HEK293T (cell line): Measurements from ENCODE around the gene MYL9.

Experiments used
- CTCF ChIA-PET: fragments of 350-600 bp; formaldehyde crosslinking; extraction: SDS; loops from one replicate; lab custom pipeline; 2021; ENCODE audit warnings: antibody characterized with exemption, inconsistent platforms; lab: Yijun Ruan, JAX
- POLR2A ChIA-PET: fragments of 350-600 bp; formaldehyde crosslinking; extraction: SDS; loops from one replicate; lab custom pipeline; 2020; ENCODE audit warnings: antibody characterized with exemption, inconsistent platforms; lab: Yijun Ruan, JAX
- DNase-seq: peaks from one replicate; pipeline ENCODE4 v3.0.0; 2012; ENCODE audit warnings: mixed read lengths; ENCODE audit errors: extremely low spot score
- ARNT ChIP-seq: fragments of 450-650 bp; IDR thresholded peaks from 2 replicates; pipeline ENCODE4 v1.6.1; 2017; ENCODE audit warnings: mild to moderate bottlenecking
- BHLHE40 ChIP-seq: fragments of 450-650 bp; IDR thresholded peaks from 2 replicates; pipeline ENCODE4 v1.6.1; 2016; ENCODE audit warnings: mild to moderate bottlenecking, moderate library complexity, borderline replicate concordance
- CTBP1 ChIP-seq: fragments of 450-650 bp; IDR thresholded peaks from 2 replicates; pipeline ENCODE4 v1.6.1; 2016; ENCODE audit warnings: borderline replicate concordance
- ELF4 ChIP-seq: fragments of 450-650 bp; IDR thresholded peaks from 2 replicates; pipeline ENCODE4 v1.6.1; 2017; ENCODE audit warnings: antibody characterized with exemption
- FOXA1 ChIP-seq: fragments of 450-650 bp; IDR thresholded peaks from 2 replicates; pipeline ENCODE4 v1.6.1; 2016; ENCODE audit warnings: mild to moderate bottlenecking
- FOXK2 ChIP-seq: fragments of 450-650 bp; IDR thresholded peaks from 2 replicates; pipeline ENCODE4 v1.6.1; 2016; ENCODE audit warnings: mild to moderate bottlenecking
- FOXM1 ChIP-seq: fragments of 450-650 bp; IDR thresholded peaks from 2 replicates; pipeline ENCODE4 v1.6.1; 2017; ENCODE audit warnings: mild to moderate bottlenecking, borderline replicate concordance
- HDGF ChIP-seq: fragments of 450-650 bp; IDR thresholded peaks from 2 replicates; pipeline ENCODE4 v1.6.1; 2017; ENCODE audit warnings: antibody characterized with exemption, borderline replicate concordance
- L3MBTL2 ChIP-seq: fragments of 450-650 bp; conservative IDR thresholded peaks from 2 replicates; pipeline ENCODE4 v1.6.1; 2016; ENCODE audit warnings: mild to moderate bottlenecking
- LEF1 ChIP-seq: fragments of 450-650 bp; IDR thresholded peaks from 2 replicates; pipeline ENCODE4 v1.6.1; 2017; ENCODE audit warnings: mild to moderate bottlenecking, borderline replicate concordance
- NFRKB ChIP-seq: fragments of 450-650 bp; IDR thresholded peaks from 2 replicates; pipeline ENCODE4 v1.6.1; 2016; ENCODE audit warnings: mild to moderate bottlenecking, moderate library complexity
- PKNOX1 ChIP-seq: fragments of 450-650 bp; IDR thresholded peaks from 2 replicates; pipeline ENCODE4 v1.6.1; 2016
- SP1 ChIP-seq: fragments of 450-650 bp; IDR thresholded peaks from 2 replicates; pipeline ENCODE4 v1.6.1; 2017
- SUZ12 ChIP-seq: fragments of 450-650 bp; IDR thresholded peaks from 2 replicates; pipeline ENCODE4 v1.6.1; 2016; ENCODE audit warnings: mild to moderate bottlenecking
- TARDBP ChIP-seq: fragments of 450-650 bp; IDR thresholded peaks from 2 replicates; pipeline ENCODE4 v1.6.1; 2016
- ZNF384 ChIP-seq: fragments of 450-650 bp; IDR thresholded peaks from 2 replicates; pipeline ENCODE4 v1.6.1; 2016

Gene MYL9

GRCh38 chr20:36571564-36572504 lies 30.5 kb downstream of the MYL9 start:
- DNase-seq, result peak; percentile 37
- ChIA-PET POLR2A (interaction anchor here (0.8 to 4.0 kb wide), 8 partner anchors 9 to 33 kb away, joined by 3 to 29 read pairs (median 4); partner anchors contain the start of gene RAB5IF), CTCF (interaction anchor here (0.6 kb wide), 2 partner anchors 11 to 87 kb away, joined by 3 to 4 read pairs; no protein-coding TSS in a partner anchor)
- TF ChIP-seq HDGF (no peak), PKNOX1 (no peak), L3MBTL2 (no peak), SP1 (no peak), ZNF384 (no peak), TARDBP (no peak), BHLHE40 (no peak), ELF4 (no peak), LEF1 (no peak)

DNA sequence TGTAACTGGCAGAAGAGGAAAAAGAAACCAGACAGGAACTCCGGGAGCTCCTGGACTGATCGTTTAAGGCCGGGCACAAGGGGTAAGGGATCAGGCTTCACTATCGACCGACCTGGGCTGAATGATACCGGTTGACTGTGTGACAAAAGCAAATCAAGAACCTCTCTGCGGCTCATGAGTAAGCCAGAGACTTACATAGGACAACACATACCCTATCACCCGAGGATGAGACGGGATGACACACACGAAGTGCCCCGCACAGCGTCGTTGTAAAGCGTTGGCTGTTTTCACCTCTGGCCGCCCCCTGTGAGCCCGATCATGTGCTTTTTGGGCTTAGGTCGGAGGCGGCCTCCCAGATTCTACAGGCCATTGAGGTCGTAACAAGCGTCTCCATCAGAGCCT lies 31.4 kb downstream of the MYL9 start:
- peak; percentile 30 for DNase-seq
- TF ChIP-seq L3MBTL2 (peak; percentile 83; the same call in 1 of the 2 replicates), FOXK2 (no peak), HDGF (no peak)
- ChIA-PET CTCF (no interaction called here), POLR2A (interaction anchor here (0.6 to 4.0 kb wide), 7 partner anchors 11 to 32 kb away, joined by 3 to 29 read pairs (median 4); partner anchors contain the start of gene RAB5IF)

GRCh38 chr20:36573103-36573797 lies 31.9 kb downstream of the MYL9 start, which contains the start of gene TGIF2:
Gene TGIF2, plus strand, starts transcription at chr20:36573597. Its CDS starts 5,178 bp downstream, at chr20:36578775.
- peak; percentile 97 for DNase-seq
- ChIA-PET CTCF (no interaction called here), POLR2A (interaction anchor here (0.6 to 4.0 kb wide), 6 partner anchors 12 to 157 kb away, joined by 3 to 29 read pairs (median 4); partner anchors contain the start of gene RAB5IF)
- TF ChIP-seq L3MBTL2, result peak; percentile 77
- TF ChIP-seq LEF1, result peak; percentile 8; the same call in 1 of the 2 replicates
- no peak for TF ChIP-seq FOXA1
- TF ChIP-seq ARNT, result 0 out of 2 replicates have a peak, but pooled peaks have one; percentile 13

- TF ChIP-seq ELF4 (no peak), FOXA1 (no peak), FOXM1 (peak; percentile 67; the same call in 1 of the 2 replicates), ZNF384 (no peak), PKNOX1 (peak; percentile 60; the same call in 1 of the 2 replicates)
- POLR2A ChIA-PET, result interaction anchor here (0.9 to 4.0 kb wide), 3 partner anchors 11 to 156 kb away, joined by 3 to 29 read pairs (median 15); partner anchors contain the start of gene RAB5IF
- CTCF ChIA-PET, result no interaction called here
- DNase-seq, result no peak
Measured at GRCh38 chr20:36573798-36574365, 32.6 kb downstream of the MYL9 start.

DNA sequence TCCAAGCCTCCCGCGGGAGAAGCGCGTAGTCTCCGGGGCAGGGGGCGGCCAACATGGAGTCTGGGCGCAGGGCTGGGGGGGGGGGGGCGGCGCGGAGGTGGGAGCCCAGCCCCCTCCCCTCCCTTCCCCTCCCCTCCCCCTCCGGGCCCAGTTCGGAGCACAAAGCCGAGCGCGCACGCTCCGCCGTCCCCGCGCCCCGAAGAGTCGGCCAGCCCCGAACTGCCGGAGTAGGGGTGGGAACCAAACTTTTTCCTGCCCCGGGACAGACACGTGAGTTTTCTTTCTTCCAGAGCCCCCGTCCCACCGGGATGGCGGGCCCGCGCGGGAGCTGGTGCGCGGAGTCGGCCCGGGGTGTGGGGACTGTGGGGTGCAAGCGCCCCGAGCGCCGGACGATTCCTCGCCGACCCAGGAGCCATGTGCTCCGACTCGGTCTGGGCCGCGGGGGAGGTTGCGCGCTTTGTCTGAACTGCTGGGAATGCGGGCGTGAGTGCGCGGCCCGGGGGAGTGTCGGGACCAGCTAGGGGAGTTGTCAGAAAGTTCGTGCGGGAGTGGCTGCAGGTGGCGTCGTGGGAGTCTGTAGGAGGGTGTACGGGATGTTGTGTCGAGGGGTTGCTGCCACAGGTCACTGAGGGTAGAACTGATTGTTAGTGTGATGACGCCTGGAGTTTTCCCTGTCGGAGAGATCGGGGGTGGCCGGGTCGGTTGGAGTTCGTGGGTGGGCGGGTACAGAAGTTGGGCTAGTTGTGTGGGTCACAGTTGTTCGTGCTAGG lies 33.2 kb downstream of the MYL9 start:
- CTCF ChIA-PET, result interaction anchor here (0.9 to 1.0 kb wide), 2 partner anchors 16 to 180 kb away, joined by 3 read pairs; no protein-coding TSS in a partner anchor
- TF ChIP-seq NFRKB (no peak), HDGF (no peak), FOXK2 (no peak), ZNF384 (no peak), L3MBTL2 (peak; percentile 91), CTBP1 (0 out of 2 replicates have a peak, but pooled peaks have one; percentile 12), TARDBP (peak; percentile 47; the same call in 1 of the 2 replicates), LEF1 (no peak)
- peak; percentile 47 for DNase-seq
- POLR2A ChIA-PET, result interaction anchor here (1.5 to 4.0 kb wide), 4 partner anchors 10 to 31 kb away, joined by 3 to 29 read pairs (median 12); partner anchors contain the start of gene RAB5IF

DNA sequence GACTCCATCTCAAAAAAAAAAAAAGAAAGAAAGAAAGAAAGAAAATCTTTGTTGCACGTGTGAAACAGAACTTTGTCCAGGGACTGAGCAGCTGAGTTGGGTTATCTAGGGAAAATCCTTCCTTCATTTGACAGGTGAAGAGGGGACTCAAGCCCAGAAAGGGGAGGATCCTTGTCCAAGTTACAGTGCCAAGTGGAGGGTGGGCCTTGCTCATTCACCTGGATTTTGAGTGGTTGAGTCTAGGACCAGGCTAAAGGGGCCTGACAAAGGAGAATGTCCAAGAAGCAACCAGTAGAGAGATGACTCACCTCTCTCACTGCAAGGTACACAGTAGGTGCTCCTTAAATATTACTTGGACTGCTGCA lies 34.7 kb downstream of the MYL9 start:
- ChIA-PET POLR2A (interaction anchor here (0.8 to 4.0 kb wide), 4 partner anchors 9 to 30 kb away, joined by 3 to 15 read pairs (median 6); partner anchors contain the start of gene RAB5IF), CTCF (interaction anchor here (0.8 kb wide), 2 partner anchors 16 to 159 kb away, joined by 3 read pairs; no protein-coding TSS in a partner anchor)
- TF ChIP-seq ELF4, result no peak
- no peak for TF ChIP-seq SUZ12
- no peak for TF ChIP-seq PKNOX1
- TF ChIP-seq BHLHE40, result no peak
- no peak for TF ChIP-seq FOXK2
- no peak for TF ChIP-seq FOXM1
- no peak for TF ChIP-seq CTBP1
- no peak for TF ChIP-seq NFRKB
- TF ChIP-seq HDGF, result no peak
- no peak for TF ChIP-seq ARNT
- TF ChIP-seq FOXA1, result no peak
- no peak for TF ChIP-seq ZNF384
- TF ChIP-seq LEF1, result no peak
- no peak for TF ChIP-seq L3MBTL2
- no peak for TF ChIP-seq TARDBP
- TF ChIP-seq SP1, result no peak
- no peak for DNase-seq
